K562 treated with DMSO at 1 percent for 24 hours (cell line): ENCODE measurements around the gene CHD9. TPM values are rescaled to one million over a fixed set of nuclear protein-coding genes. Genes with fewer than 3 reads are reported as not detected.

ENCODE experiments used
- total RNA-seq: library from RNA; unstranded; fragments of 300-600 nt; gene quantifications from 2 replicates; pipeline ENCODE4 v1.2.3, GENCODE V29; 2022; ENCODE audit warnings: low read depth; ENCODE audit not compliant: insufficient read depth

Gene CHD9
- total RNA-seq: 9.8 and 11.4 TPM in 2 replicates

GRCh38 chr16:53054670-53055485, at the start of gene CHD9:
CHD9 (plus strand) TSS chr16:53054991; CDS start chr16:53156090, 101,099 bp downstream.

GRCh38 chr16:53052519-53053501, 2.0 kb upstream of the CHD9 start, which contains the start of gene CHD9NB:
CHD9NB (minus strand) TSS chr16:53052897; CDS start chr16:53044158, 8,739 bp downstream.

Other genes starting within 250 kb of the CHD9 start
- not detected in 2 replicates for gene CHD9NB, start 2.1 kb upstream of the CHD9 start, total RNA-seq